SW480 (cell line): ENCODE results near the gene LIMS1.

Experiments
- DNase-seq: peaks from one replicate; pipeline ENCODE4 v3.0.0-alpha.2; 2016; ENCODE audit warnings: low spot score

The LIMS1 gene

DNA sequence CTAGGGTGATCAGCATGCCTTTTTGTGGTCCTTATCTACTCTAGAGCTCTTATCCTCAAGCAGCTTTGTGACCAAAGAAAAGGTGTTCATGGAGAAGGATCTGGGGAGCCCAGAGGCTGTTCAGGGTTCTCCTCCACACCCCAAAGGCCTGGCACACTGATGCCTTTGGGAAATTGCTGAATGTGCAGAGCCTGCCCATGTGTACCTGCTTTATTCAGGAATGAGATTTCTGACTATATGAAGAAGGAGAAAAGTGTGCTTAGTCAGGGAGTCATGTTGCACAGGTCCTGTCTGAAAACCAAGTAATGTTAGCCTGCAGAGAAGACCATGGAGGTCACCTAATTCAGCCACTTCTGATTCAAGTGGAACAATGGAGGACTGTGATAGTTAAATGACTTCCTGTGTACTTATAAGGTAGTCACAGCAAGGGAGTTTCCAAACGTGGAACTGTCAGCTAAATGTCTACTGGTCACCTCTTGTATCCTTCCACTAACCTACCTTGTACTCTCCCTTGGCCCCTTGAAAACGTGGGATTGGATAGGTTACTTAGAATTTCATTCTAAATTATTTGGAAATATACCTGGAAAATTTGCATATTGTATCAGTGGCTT, 81.3 kb downstream of the LIMS1 start:
- DNase-seq: peak; percentile 50

DNA sequence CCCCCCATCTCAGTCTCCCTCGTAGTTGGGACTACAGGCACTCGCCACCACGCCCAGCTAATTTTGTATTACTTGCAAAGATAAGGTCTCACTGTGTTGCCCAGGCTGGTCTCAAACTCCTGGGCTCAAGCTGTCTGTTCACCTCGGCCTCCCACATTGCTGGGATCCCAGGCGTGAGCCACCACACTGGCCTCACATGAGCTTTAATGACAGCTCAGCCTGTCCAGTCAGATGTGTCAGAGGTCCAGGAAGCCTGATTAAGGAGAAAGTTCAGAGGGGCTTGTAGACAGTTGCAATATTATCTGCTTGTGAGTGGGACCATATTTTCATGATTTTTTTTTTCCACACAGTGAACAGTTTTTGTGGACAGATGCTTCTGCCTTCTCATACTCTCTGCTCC, 82.0 kb downstream of the LIMS1 start:
- no peak for DNase-seq

GRCh38 chr2:108616751-108617161, 82.5 kb downstream of the LIMS1 start:
- no peak for DNase-seq

- DNase-seq: no peak
These were observed 83.3 kb downstream of the LIMS1 start for GRCh38 chr2:108617617-108618016.

DNA sequence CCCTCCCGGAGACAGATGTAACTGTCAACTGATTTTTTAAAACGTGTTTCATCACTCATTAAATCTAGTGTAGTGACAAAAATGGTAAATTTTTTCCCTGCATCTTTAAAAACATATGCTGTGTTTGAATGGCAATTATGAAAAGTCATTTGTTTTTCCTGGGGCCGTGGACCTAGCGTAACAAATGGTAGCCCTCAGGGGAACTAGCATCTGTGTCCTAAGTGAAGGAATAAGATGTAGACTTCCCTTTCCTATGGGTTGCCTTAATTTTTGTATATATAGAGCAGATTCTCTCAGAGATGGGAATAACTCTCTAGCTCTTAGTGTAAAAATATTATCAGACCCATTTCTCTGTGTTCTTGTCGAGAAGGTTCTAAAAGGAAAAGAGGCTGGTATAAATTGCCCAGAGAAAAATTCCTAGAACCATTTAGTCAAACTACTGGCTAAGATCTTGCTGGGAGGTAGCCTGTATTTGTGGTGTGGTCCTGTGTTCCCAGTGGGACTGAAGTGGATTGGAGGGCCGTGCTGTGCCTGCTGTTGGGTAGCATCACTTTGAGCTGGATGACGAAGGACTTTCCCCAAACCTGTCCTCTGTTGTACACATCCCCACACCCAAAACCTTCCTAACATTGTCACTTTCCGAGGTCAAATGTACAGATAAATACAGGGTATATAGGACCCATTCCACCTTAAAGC, 85.8 kb downstream of the LIMS1 start:
- no peak for DNase-seq

- no peak for DNase-seq
These were observed 86.4 kb downstream of the LIMS1 start for GRCh38 chr2:108620656-108621055.

GRCh38 chr2:108621087-108621559, 86.9 kb downstream of the LIMS1 start:
- peak; percentile 79 for DNase-seq

DNA sequence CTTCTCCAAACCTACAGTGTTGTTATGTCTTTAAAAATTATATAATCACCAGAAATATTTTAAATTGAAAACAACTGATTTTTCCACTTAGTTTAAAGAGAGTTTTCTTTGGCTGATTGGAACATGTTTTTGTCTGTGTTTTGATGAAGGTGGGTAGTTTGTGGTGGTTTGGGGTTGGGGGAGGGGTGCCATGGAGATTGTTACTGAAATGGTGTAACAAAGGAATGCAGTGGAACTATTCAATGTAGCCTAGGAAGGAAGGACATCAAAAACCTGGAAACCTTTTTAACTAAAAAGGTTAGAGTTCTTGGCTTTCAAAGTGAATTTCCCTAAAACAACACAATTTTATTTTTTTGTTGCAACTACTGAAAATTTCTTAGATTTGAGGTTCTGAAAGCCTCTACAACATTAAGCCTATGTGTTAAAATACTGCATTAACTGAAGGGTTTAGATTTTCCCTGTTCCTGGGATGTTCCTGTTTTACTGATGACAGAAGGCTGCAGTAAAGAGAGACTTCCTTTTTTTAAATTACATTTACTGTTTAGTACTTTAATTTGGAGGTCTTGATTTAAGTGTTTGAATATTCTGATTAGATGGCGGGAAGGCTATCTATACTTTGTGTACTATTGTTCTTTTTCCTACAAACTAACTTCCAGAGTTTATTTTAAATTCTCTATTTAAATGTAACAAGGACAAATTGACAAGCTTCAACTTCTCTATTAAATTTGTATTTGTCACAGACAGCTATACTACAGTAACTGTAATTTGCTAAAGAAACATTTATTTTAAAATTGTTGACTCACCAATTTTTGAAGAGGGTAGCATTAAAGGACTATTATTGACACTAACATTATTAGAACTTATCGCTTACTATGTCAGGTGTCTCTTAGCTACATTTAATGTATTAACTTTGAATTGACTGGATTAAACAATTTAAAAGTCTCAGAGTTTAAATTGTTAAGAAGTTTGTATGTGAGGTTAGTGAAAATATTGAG, 87.7 kb downstream of the LIMS1 start:
- no peak for DNase-seq

GRCh38 chr2:108623616-108624015, 89.3 kb downstream of the LIMS1 start:
- no peak for DNase-seq

DNA sequence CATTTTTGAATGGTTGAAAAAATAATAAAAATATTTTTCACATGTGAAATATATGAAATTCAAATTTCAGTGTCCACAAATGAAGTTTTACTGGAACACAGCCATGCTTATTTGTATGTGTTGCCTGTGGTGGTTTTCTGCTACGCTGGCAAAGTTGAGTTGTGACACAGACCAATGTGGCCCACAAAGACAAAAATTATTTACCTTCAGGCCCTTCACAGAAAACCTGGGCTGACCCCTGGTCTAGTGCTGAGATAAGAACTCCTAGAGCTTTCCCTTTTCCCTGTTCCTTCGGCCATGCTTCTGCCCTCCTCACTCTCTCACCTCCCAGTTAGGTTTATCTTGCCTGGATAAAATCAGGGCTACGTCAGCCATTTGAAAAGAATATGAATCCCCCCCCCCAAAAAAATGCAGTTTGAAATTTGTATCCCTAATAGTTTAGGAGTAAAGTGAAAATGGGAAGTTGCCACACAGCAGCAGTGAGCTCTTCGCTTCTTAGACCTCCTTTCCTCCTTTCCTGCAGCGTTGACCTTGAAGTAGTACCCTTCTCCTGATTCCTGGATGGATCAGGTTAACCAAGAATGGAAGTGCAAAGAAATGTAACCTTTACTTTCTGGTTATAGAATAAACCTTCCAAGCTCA, 91.0 kb downstream of the LIMS1 start:
- DNase-seq: no peak

- no peak for DNase-seq
These were observed 91.5 kb downstream of the LIMS1 start for GRCh38 chr2:108625828-108626195.

- no peak for DNase-seq
These were observed 92.7 kb downstream of the LIMS1 start for GRCh38 chr2:108626995-108627394.

DNA sequence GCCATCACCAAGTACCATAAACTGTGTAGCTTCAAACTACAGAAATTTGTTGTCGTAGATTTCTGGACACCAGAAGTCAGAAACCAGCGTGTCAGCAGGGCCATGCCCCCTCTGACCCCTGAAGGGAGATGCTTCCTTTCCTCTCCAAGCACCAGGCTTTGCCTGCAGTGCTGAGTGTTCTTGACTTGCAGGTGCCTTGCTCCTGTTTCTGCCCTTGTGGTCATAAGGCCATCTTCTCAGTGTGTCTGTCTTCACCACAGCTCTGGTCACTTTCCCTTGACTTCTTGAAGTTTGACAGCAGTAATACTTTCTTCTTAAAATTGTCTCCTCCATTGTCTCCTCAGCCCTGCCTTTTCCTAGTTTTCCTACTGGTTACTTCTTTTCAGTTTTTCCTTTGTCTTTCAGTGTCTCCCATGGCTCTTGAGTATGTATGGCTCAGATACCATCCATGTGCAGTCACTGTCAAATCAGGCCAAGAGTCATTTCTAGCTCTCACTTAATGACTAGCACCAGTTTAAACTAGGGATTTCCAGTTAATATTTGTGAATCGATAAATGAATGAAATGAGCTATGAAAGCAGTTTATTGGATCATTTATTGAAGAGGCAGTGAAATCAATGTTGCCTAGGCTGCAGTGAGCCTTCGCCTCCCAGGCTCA, 93.8 kb downstream of the LIMS1 start:
- DNase-seq: no peak

GRCh38 chr2:108628936-108629335, 94.7 kb downstream of the LIMS1 start:
- DNase-seq: no peak

DNA sequence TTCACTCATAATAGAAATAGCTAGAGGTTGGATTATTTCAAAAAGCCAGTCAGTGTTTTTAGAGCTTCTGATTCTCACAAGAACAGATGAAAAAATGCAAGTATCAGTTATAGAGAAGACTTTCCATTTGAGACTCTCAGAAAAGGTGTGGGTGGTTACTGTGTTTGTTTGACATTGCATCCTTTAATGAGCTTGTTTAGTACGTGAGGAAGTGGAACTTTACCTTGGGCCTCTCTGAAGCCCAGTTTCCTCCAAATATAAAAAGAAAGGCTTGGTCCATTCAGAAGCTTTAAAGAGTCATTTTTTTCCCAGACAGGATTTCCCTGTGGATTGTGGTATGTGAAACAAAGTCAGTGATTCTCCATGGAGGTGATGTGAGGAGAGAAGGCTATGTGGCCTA, 95.1 kb downstream of the LIMS1 start:
- DNase-seq: no peak

DNA sequence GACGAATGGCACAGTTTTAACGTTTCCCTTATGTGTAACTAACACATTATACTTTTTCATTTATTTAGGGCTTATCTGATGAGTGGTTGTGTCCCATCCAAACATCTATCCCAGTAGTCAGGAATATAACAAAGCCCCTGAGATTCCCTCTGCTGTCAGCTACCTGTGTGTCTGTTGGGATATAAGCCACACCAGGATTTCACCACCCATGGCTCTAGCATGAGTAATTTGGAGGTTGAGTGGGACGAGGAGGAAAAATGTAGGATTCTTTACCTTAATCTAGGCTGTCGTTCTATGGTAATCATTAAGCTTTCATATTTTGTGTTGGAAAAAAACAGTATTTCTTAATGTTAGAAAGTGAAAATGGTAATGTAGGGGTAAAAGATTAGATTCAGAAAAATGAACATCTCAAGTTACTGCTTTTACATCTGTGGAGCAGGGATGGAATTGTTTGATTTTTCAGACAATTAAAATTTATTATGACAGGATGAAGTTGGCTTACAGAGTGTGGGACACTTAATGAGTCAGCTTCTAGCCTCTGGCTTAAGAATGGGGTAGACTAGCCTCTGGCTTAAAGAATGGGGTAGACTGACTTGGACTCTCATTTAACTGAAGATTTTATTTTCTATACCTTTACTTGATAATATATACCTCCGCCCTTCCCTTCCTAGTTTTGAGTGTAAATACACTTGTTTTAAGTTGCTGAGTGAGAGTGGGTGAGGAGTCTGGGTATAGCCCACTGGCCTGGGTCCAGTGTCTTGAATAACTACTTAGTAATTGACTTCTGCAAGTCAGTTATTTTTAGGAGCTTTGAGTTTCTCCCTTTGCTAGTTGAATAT, 96.5 kb downstream of the LIMS1 start:
- no peak for DNase-seq

DNA sequence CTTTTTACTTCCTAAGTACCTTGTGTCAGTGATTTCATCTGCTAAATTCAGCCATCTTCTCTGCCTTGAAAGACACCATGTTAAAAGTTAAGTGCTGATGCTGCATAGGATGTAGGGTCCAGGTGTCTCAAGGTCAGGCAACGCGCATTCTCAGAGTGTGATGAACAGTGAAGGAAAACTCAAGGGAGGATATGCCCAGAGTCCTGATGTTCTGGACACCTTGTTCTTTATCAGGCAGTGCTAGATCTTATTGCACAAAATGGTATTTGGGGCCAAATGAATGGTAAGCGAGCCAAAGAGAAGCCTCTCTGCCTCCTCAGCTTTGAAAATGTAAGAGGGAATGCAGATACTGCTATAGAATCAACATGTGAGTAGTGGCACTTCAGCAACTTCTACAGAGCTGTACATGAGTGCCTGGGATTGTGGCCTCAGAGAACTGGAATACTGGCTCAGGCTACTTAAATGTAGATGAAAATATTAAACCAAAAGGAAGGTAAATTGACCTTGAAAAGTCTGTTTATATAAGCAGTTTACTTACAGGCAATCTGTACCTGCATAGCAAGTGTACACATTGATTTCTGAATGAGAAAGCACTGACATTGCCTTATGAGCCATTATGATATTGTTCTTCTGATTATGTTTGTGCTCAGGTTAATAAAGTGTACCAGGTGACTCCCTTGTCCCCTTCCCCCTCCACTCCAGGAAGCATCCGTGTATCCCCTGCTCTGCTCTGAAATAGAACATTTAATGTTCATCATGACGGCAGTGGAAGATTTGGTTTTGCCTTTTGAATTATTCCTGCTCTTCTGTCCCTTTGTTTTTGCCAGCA, 98.3 kb downstream of the LIMS1 start:
- DNase-seq: no peak

- no peak for DNase-seq
These were observed 99.1 kb downstream of the LIMS1 start for GRCh38 chr2:108633409-108633808.

GRCh38 chr2:108634011-108634410, 99.7 kb downstream of the LIMS1 start:
- DNase-seq: no peak
